ENCODE results near the gene SLC44A4.

GRCh38 chr6:31862344-31863235 is 16.2 kb downstream of the SLC44A4 start, which contains the start of gene NEU1:
- TF ChIP-seq CTCF (IDR thresholded peaks at IDR 0.05) (peak in 1 of 7 experiments; percentile 8), POLR2A (IDR thresholded peaks at IDR 0.05) (peak in 2 of 4 donors; percentile 73 to 94), POLR2AphosphoS5 (IDR thresholded peaks at IDR 0.05) (peak; percentile 89 to 98 (median 96))
